C4-2B (cell line): Measurements from ENCODE around the gene MOB3C.

Experiments used
- CTCF ChIP-seq: fragments of 450-650 bp; conservative IDR thresholded peaks from 2 replicates; pipeline ENCODE4 v1.5.1; 2017; ENCODE audit warnings: mild to moderate bottlenecking
- ZFX ChIP-seq: fragments of 450-650 bp; IDR thresholded peaks from 2 replicates; pipeline ENCODE4 v1.6.1; 2017

- TF ChIP-seq CTCF (no peak), ZFX (no peak)
These were observed 3.5 kb downstream of the MOB3C start for GRCh38 chr1:46612937-46613660.
